ENCODE data around the gene FBXO5. TPM values are rescaled to one million over a fixed set of nuclear protein-coding genes. Genes with fewer than 3 reads are reported as not detected.

The FBXO5 gene
- total RNA-seq, 1 donor from 2014 or later, result 56.3 TPM

- no peaks in the 10 kb centered on the region for H3K36me3 Mint-ChIP-seq (ENCODE audit: low read depth)
These were observed 41.1 kb downstream of the FBXO5 start for GRCh38 chr6:152941746-152942145.

GRCh38 chr6:152932865-152933264 is 50.0 kb downstream of the FBXO5 start:
- TF ChIP-seq CTCF (conservative IDR thresholded peaks at IDR 0.05), result no peak
- Mint-ChIP-seq H3K9me3 (no peaks in the 10 kb centered on the region), H3K27me3 (ENCODE audit: low read depth) (peaks cover 33% of the 10 kb centered on the region), H3K36me3 (ENCODE audit: low read depth) (no peaks in the 10 kb centered on the region), H3K27ac (ENCODE audit: unreplicated experiment) (no peak overlapping the region), H3K4me3 (no peak overlapping the region), H3K4me1 (no peaks in the 10 kb centered on the region)
- no peak for DNase-seq (ENCODE audit: low read depth, low spot score)

More at GRCh38 chr6:152941746-152942145, 41.1 kb downstream of the FBXO5 start:
- no peak for DNase-seq (ENCODE audit: low read depth, low spot score)
- Mint-ChIP-seq H3K4me1 (no peaks in the 10 kb centered on the region), H3K4me3 (no peak overlapping the region), H3K27me3 (ENCODE audit: low read depth) (peaks cover 42% of the 10 kb centered on the region), H3K9me3 (no peaks in the 10 kb centered on the region), H3K27ac (ENCODE audit: unreplicated experiment) (no peak overlapping the region)
- no peak for TF ChIP-seq CTCF (conservative IDR thresholded peaks at IDR 0.05)

GRCh38 chr6:152922706-152923105 is 60.1 kb downstream of the FBXO5 start:
- DNase-seq (ENCODE audit: low read depth, low spot score), result no peak
- Mint-ChIP-seq H3K4me3 (no peak overlapping the region), H3K36me3 (ENCODE audit: low read depth) (no peaks in the 10 kb centered on the region), H3K27ac (ENCODE audit: unreplicated experiment) (no peak overlapping the region), H3K4me1 (no peaks in the 10 kb centered on the region), H3K27me3 (ENCODE audit: low read depth) (peaks cover 10% of the 10 kb centered on the region), H3K9me3 (no peaks in the 10 kb centered on the region)
- no peak for TF ChIP-seq CTCF (conservative IDR thresholded peaks at IDR 0.05)

Other genes with a start within 250 kb of the FBXO5 start
- not detected in 2 replicates for gene VIP, start 232.2 kb downstream of the FBXO5 start, total RNA-seq
- gene MTRF1L, start 19.7 kb upstream of the FBXO5 start, total RNA-seq, result 22.5 and 23.2 TPM in 2 replicates
- 3.5 and 4.7 TPM in 2 replicates for gene RGS17, start 148.2 kb upstream of the FBXO5 start, total RNA-seq

Data from neural crest cell (in vitro differentiated cells).